Measurements from ENCODE around the gene SMURF1.

The SMURF1 gene

GRCh38 chr7:99189222-99189621 lies 45.3 kb upstream of the SMURF1 start:
- WGBS, 2 donors (ENCODE audit: extremely low coverage in 2 of 2, insufficient read length in 2 of 2, insufficient replicate concordance in 1 of 2), result no CpG with 5 or more reads among the region's 1 CpG
- H2BK5ac ChIP-seq (ENCODE audit: low read length), result no peak overlapping the region

GRCh38 chr7:99188221-99188620 lies 44.3 kb upstream of the SMURF1 start:
- Histone ChIP-seq H2BK15ac (ENCODE audit: low read length) (no peak overlapping the region), H4K8ac (ENCODE audit: low read depth, low read length) (no peak overlapping the region), H3K18ac (ENCODE audit: low read length) (no peak overlapping the region), H2BK12ac (ENCODE audit: low read length) (no peak overlapping the region), H3K14ac (ENCODE audit: low read length) (peak overlapping the region; percentile 75), H2BK120ac (ENCODE audit: low read depth, low read length) (no peak overlapping the region), H4K91ac (ENCODE audit: low read depth, low read length, poor library complexity) (no peak overlapping the region), H3K4me1 (ENCODE audit: control insufficient read depth in 2 of 2, insufficient read depth in 1 of 2, low read depth in 1 of 2, low read length in 2 of 2) (no peaks in the 10 kb centered on the region), H3K4me3 (ENCODE audit: low read length in 2 of 2) (no peak overlapping the region), H3K4me2 (ENCODE audit: insufficient read depth, low read length, poor library complexity, severe bottlenecking) (no peak overlapping the region), H3K79me1 (ENCODE audit: low read depth, low read length) (no peaks in the 10 kb centered on the region), H3K9ac (ENCODE audit: low read depth, low read length, poor library complexity) (no peak overlapping the region), H2AK5ac (ENCODE audit: low read depth, low read length) (no peak overlapping the region), H3K36me3 (replicated peaks in 1 of 2; ENCODE audit: control insufficient read depth in 2 of 2, insufficient read depth in 2 of 2, low read length in 2 of 2) (no peaks in the 10 kb centered on the region), H3K27me3 (ENCODE audit: control insufficient read depth in 3 of 3, insufficient read depth in 3 of 3, low read depth in 1 of 3, low read length in 3 of 3) (peaks cover 0 to 3% (median 0%) of the 10 kb centered on the region in 3 experiments), H3K27ac (replicated peaks; ENCODE audit: low read length) (no peak overlapping the region), H3K4ac (ENCODE audit: low read length) (no peak overlapping the region), H3K23ac (ENCODE audit: low read depth, low read length, poor library complexity) (no peak overlapping the region), H2BK5ac (ENCODE audit: low read length) (no peak overlapping the region), H3K9me3 (replicated peaks in 1 of 2; ENCODE audit: control insufficient read depth in 2 of 2, insufficient read depth in 1 of 2, low read depth in 1 of 2, low read length in 2 of 2) (peaks cover 0 to 3% of the 10 kb centered on the region in 2 donors), H2AFZ (ENCODE audit: low read length) (no peak overlapping the region)
- no CpG with 5 or more reads among the region's 15 CpGs for WGBS, 2 donors (ENCODE audit: extremely low coverage in 2 of 2, insufficient read length in 2 of 2, insufficient replicate concordance in 1 of 2)
- DNase-seq (ENCODE audit: low spot score), result no peak

More at GRCh38 chr7:99189222-99189621, 45.3 kb upstream of the SMURF1 start:
- H3K18ac ChIP-seq (ENCODE audit: low read length), result no peak overlapping the region
- no peaks in the 10 kb centered on the region for H3K79me1 ChIP-seq (ENCODE audit: low read depth, low read length)
- no peak overlapping the region for H2BK12ac ChIP-seq (ENCODE audit: low read length)
- peaks cover 0 to 2% (median 0%) of the 10 kb centered on the region in 3 experiments for H3K27me3 ChIP-seq (ENCODE audit: control insufficient read depth in 3 of 3, insufficient read depth in 3 of 3, low read depth in 1 of 3, low read length in 3 of 3)
- no peak for DNase-seq (ENCODE audit: low spot score)
- no peaks in the 10 kb centered on the region for H3K36me3 ChIP-seq (replicated peaks in 1 of 2; ENCODE audit: control insufficient read depth in 2 of 2, insufficient read depth in 2 of 2, low read length in 2 of 2)
- H3K4ac ChIP-seq (ENCODE audit: low read length), result no peak overlapping the region
- peaks cover 0 to 3% of the 10 kb centered on the region in 2 donors for H3K9me3 ChIP-seq (replicated peaks in 1 of 2; ENCODE audit: control insufficient read depth in 2 of 2, insufficient read depth in 1 of 2, low read depth in 1 of 2, low read length in 2 of 2)
- H3K27ac ChIP-seq (replicated peaks; ENCODE audit: low read length), result no peak overlapping the region
- H4K8ac ChIP-seq (ENCODE audit: low read depth, low read length), result no peak overlapping the region
- no peak overlapping the region for H2AFZ ChIP-seq (ENCODE audit: low read length)
- no peaks in the 10 kb centered on the region for H3K4me1 ChIP-seq (ENCODE audit: control insufficient read depth in 2 of 2, insufficient read depth in 1 of 2, low read depth in 1 of 2, low read length in 2 of 2)
- no peak overlapping the region for H4K91ac ChIP-seq (ENCODE audit: low read depth, low read length, poor library complexity)
- no peak overlapping the region for H2AK5ac ChIP-seq (ENCODE audit: low read depth, low read length)
- no peak overlapping the region for H2BK120ac ChIP-seq (ENCODE audit: low read depth, low read length)
- H3K23ac ChIP-seq (ENCODE audit: low read depth, low read length, poor library complexity), result no peak overlapping the region
- no peak overlapping the region for H3K14ac ChIP-seq (ENCODE audit: low read length)
- no peak overlapping the region for H2BK15ac ChIP-seq (ENCODE audit: low read length)
- no peak overlapping the region for H3K4me2 ChIP-seq (ENCODE audit: insufficient read depth, low read length, poor library complexity, severe bottlenecking)
- H3K9ac ChIP-seq (ENCODE audit: low read depth, low read length, poor library complexity), result no peak overlapping the region
- H3K4me3 ChIP-seq (ENCODE audit: low read length in 2 of 2), result no peak overlapping the region

- H3K36me3 ChIP-seq (replicated peaks in 1 of 2; ENCODE audit: control insufficient read depth in 2 of 2, insufficient read depth in 2 of 2, low read length in 2 of 2), result no peaks in the 10 kb centered on the region
- peak overlapping the region; percentile 36 for H3K18ac ChIP-seq (ENCODE audit: low read length)
- H3K27me3 ChIP-seq (ENCODE audit: control insufficient read depth in 3 of 3, insufficient read depth in 3 of 3, low read depth in 1 of 3, low read length in 3 of 3), result peaks cover 0 to 7% (median 0%) of the 10 kb centered on the region in 3 experiments
- no peak overlapping the region for H2BK15ac ChIP-seq (ENCODE audit: low read length)
- H3K9me3 ChIP-seq (replicated peaks in 1 of 2; ENCODE audit: control insufficient read depth in 2 of 2, insufficient read depth in 1 of 2, low read depth in 1 of 2, low read length in 2 of 2), result peaks cover 0 to 3% of the 10 kb centered on the region in 2 donors
- H3K4ac ChIP-seq (ENCODE audit: low read length), result no peak overlapping the region
- H2AFZ ChIP-seq (ENCODE audit: low read length), result peak overlapping the region; percentile 21
- WGBS, 2 donors (ENCODE audit: extremely low coverage in 2 of 2, insufficient read length in 2 of 2, insufficient replicate concordance in 1 of 2), result no CpG with 5 or more reads among the region's 15 CpGs
- H3K4me2 ChIP-seq (ENCODE audit: insufficient read depth, low read length, poor library complexity, severe bottlenecking), result no peak overlapping the region
- H3K14ac ChIP-seq (ENCODE audit: low read length), result no peak overlapping the region
- H3K9ac ChIP-seq (ENCODE audit: low read depth, low read length, poor library complexity), result no peak overlapping the region
- H3K4me3 ChIP-seq (ENCODE audit: low read length in 2 of 2), result no peak overlapping the region
- H2AK5ac ChIP-seq (ENCODE audit: low read depth, low read length), result no peak overlapping the region
- H2BK120ac ChIP-seq (ENCODE audit: low read depth, low read length), result no peak overlapping the region
- DNase-seq (ENCODE audit: low spot score), result no peak
- H4K91ac ChIP-seq (ENCODE audit: low read depth, low read length, poor library complexity), result no peak overlapping the region
- no peaks in the 10 kb centered on the region for H3K4me1 ChIP-seq (ENCODE audit: control insufficient read depth in 2 of 2, insufficient read depth in 1 of 2, low read depth in 1 of 2, low read length in 2 of 2)
- no peak overlapping the region for H2BK5ac ChIP-seq (ENCODE audit: low read length)
- no peaks in the 10 kb centered on the region for H3K79me1 ChIP-seq (ENCODE audit: low read depth, low read length)
- H4K8ac ChIP-seq (ENCODE audit: low read depth, low read length), result no peak overlapping the region
- H3K27ac ChIP-seq (replicated peaks; ENCODE audit: low read length), result no peak overlapping the region
- no peak overlapping the region for H2BK12ac ChIP-seq (ENCODE audit: low read length)
- H3K23ac ChIP-seq (ENCODE audit: low read depth, low read length, poor library complexity), result no peak overlapping the region
Observed at GRCh38 chr7:99184532-99185218, 40.8 kb upstream of the SMURF1 start.

- H3K4me2 ChIP-seq (ENCODE audit: insufficient read depth, low read length, poor library complexity, severe bottlenecking), result no peak overlapping the region
- H2BK120ac ChIP-seq (ENCODE audit: low read depth, low read length), result no peak overlapping the region
- DNase-seq (ENCODE audit: low spot score), result no peak
- no peaks in the 10 kb centered on the region for H3K36me3 ChIP-seq (replicated peaks in 1 of 2; ENCODE audit: control insufficient read depth in 2 of 2, insufficient read depth in 2 of 2, low read length in 2 of 2)
- no peak overlapping the region for H3K4ac ChIP-seq (ENCODE audit: low read length)
- H3K27me3 ChIP-seq (ENCODE audit: control insufficient read depth in 3 of 3, insufficient read depth in 3 of 3, low read depth in 1 of 3, low read length in 3 of 3), result peaks cover 0 to 7% (median 0%) of the 10 kb centered on the region in 3 experiments
- no peaks in the 10 kb centered on the region for H3K4me1 ChIP-seq (ENCODE audit: control insufficient read depth in 2 of 2, insufficient read depth in 1 of 2, low read depth in 1 of 2, low read length in 2 of 2)
- H2BK12ac ChIP-seq (ENCODE audit: low read length), result no peak overlapping the region
- no peak overlapping the region for H4K91ac ChIP-seq (ENCODE audit: low read depth, low read length, poor library complexity)
- H2AK5ac ChIP-seq (ENCODE audit: low read depth, low read length), result no peak overlapping the region
- H3K79me1 ChIP-seq (ENCODE audit: low read depth, low read length), result no peaks in the 10 kb centered on the region
- H3K4me3 ChIP-seq (ENCODE audit: low read length in 2 of 2), result no peak overlapping the region
- H4K8ac ChIP-seq (ENCODE audit: low read depth, low read length), result no peak overlapping the region
- H2BK15ac ChIP-seq (ENCODE audit: low read length), result no peak overlapping the region
- H2AFZ ChIP-seq (ENCODE audit: low read length), result no peak overlapping the region
- no peak overlapping the region for H2BK5ac ChIP-seq (ENCODE audit: low read length)
- no peaks in the 10 kb centered on the region for H3K9me3 ChIP-seq (replicated peaks in 1 of 2; ENCODE audit: control insufficient read depth in 2 of 2, insufficient read depth in 1 of 2, low read depth in 1 of 2, low read length in 2 of 2)
- H3K9ac ChIP-seq (ENCODE audit: low read depth, low read length, poor library complexity), result no peak overlapping the region
- H3K27ac ChIP-seq (replicated peaks; ENCODE audit: low read length), result no peak overlapping the region
- H3K18ac ChIP-seq (ENCODE audit: low read length), result no peak overlapping the region
- WGBS, 2 donors (ENCODE audit: extremely low coverage in 2 of 2, insufficient read length in 2 of 2, insufficient replicate concordance in 1 of 2), result no CpG with 5 or more reads among the region's 12 CpGs
- no peak overlapping the region for H3K23ac ChIP-seq (ENCODE audit: low read depth, low read length, poor library complexity)
- no peak overlapping the region for H3K14ac ChIP-seq (ENCODE audit: low read length)
Observed at GRCh38 chr7:99180067-99180650, 36.3 kb upstream of the SMURF1 start.
